ENCODE results near the gene CX3CR1.

Gene CX3CR1

DNA sequence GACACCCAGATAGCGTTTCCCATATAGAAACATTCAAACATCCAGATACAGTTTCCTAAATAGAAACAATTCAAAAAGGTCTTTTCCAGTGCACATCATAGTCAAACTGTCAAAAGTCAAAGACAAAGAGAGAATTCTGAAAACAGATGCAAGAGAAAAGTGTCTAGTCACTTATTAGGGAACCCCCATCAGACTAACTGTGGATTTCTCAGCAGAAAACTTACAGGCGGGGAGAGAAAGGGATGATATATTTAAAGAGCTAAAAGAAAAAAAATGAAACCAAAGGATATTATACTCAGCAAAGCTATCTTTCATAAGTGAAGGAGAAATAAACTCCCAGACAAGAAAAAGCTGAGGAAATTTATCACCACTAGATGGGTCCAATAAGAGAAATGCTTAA lies 22.3 kb upstream of the CX3CR1 start:
- no peak for TF ChIP-seq CTCF (IDR thresholded peaks at IDR 0.05; ENCODE audit: low read depth, low read length, missing control alignments)
- DNase-seq (ENCODE audit: low read depth), result no peak
- no peak overlapping the region for H3K4me3 ChIP-seq (ENCODE audit: low read depth, low read length)

- no peak for TF ChIP-seq CTCF (IDR thresholded peaks at IDR 0.05; ENCODE audit: low read depth, low read length, missing control alignments)
- no peak overlapping the region for H3K4me3 ChIP-seq (ENCODE audit: low read depth, low read length)
- DNase-seq (ENCODE audit: low read depth), result no peak
These were observed 19.4 kb upstream of the CX3CR1 start for GRCh38 chr3:39299279-39299678.

DNA sequence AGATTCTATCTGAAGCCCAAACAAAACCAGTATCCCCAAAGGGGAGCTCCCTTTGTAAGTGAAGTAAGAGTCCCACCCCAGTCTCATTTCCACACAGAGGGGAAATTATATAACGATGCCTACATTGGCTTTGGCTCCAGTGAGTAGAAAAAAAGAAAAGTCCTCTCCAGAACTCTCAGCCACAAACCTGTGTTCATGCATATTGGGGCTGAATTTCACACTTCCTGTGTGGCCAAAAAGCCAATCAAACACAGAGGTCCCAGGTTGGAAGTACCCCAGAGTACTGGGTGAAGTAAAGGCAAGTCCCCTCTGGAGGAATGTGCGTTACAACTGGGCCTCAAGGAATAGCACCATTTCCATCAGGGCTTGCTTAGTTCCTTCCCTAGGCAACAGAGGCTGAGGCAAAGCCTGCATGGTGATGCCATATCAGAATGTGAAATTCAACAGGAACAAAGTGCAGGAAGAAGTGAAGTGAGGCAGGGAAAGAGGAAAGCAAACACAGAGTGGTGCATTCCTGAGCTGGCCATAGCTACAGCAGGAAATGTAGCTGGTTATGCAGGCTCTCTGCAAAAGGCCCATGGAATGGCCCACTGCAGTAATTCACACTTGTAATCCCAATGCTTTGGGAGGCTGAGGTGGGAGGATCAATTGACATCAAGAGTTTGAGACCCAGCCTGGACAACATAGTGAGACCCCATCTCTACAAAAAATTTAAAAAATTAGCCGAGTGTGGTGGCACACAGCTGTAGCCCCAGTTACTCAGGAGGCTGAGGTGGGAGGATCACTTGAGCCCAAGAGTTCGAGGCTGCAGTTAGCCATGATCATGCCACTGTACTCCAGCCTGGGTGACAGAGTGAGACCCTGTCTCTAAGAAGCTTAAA lies 16.6 kb upstream of the CX3CR1 start:
- no peak for TF ChIP-seq CTCF (IDR thresholded peaks at IDR 0.05; ENCODE audit: low read depth, low read length, missing control alignments)
- DNase-seq (ENCODE audit: low read depth), result no peak

GRCh38 chr3:39295184-39295775 lies 15.4 kb upstream of the CX3CR1 start:
- DNase-seq (ENCODE audit: low read depth), result peak; percentile 54
- no peak overlapping the region for H3K4me3 ChIP-seq (ENCODE audit: low read depth, low read length)
- TF ChIP-seq CTCF (IDR thresholded peaks at IDR 0.05; ENCODE audit: low read depth, low read length, missing control alignments), result no peak

More for the DNA sequence above, 16.6 kb upstream of the CX3CR1 start:
- H3K4me3 ChIP-seq (ENCODE audit: low read depth, low read length), result no peak overlapping the region

GRCh38 chr3:39294446-39295183 lies 14.8 kb upstream of the CX3CR1 start:
- no peak for TF ChIP-seq CTCF (IDR thresholded peaks at IDR 0.05; ENCODE audit: low read depth, low read length, missing control alignments)
- DNase-seq (ENCODE audit: low read depth), result no peak
- H3K4me3 ChIP-seq (ENCODE audit: low read depth, low read length), result no peak overlapping the region

GRCh38 chr3:39292961-39293360 lies 13.1 kb upstream of the CX3CR1 start:
- no peak for TF ChIP-seq CTCF (IDR thresholded peaks at IDR 0.05; ENCODE audit: low read depth, low read length, missing control alignments)
- no peak for DNase-seq (ENCODE audit: low read depth)
- H3K4me3 ChIP-seq (ENCODE audit: low read depth, low read length), result no peak overlapping the region

Measured in GM12864 (cell line).